ENCODE data around the gene HOXD3. TPM values are rescaled to one million over a fixed set of nuclear protein-coding genes. Genes with fewer than 3 reads are reported as not detected.

The HOXD3 gene
- total RNA-seq, 1 experiment from 2014 or later = not detected

- no peaks in the 10 kb centered on the region for H3K4me1 Mint-ChIP-seq (ENCODE audit: low read depth, unreplicated experiment)
- no TSS peak for BruUV-seq (replicated peaks)
- CTCF ChIA-PET = no interaction called here
Observed at GRCh38 chr2:176211110-176211509, 54.0 kb downstream of the HOXD3 start.

GRCh38 chr2:176212276-176212675 lies 55.2 kb downstream of the HOXD3 start:
- intact Hi-C loops (cut with micrococcal nuclease; ENCODE audit: unreplicated experiment) = no loop called here
- BruUV-seq (replicated peaks) = no TSS peak

More at GRCh38 chr2:176211110-176211509, 54.0 kb downstream of the HOXD3 start:
- Mint-ChIP-seq H3K27me3 (ENCODE audit: unreplicated experiment) (no peaks in the 10 kb centered on the region), H3K27ac (ENCODE audit: unreplicated experiment) (no peak overlapping the region), H3K4me3 (ENCODE audit: low read depth, unreplicated experiment) (no peak overlapping the region), H3K36me3 (ENCODE audit: insufficient read depth, unreplicated experiment) (no peaks in the 10 kb centered on the region), H3K9me3 (ENCODE audit: low read depth, unreplicated experiment) (no peaks in the 10 kb centered on the region)
- no peak for DNase-seq
- intact Hi-C loops (cut with micrococcal nuclease; ENCODE audit: unreplicated experiment) = no loop called here
- TF ChIP-seq CTCF (IDR thresholded peaks at IDR 0.05; ENCODE audit: unreplicated experiment) = no peak

GRCh38 chr2:176213406-176213805 lies 56.3 kb downstream of the HOXD3 start:
- no peaks in the 10 kb centered on the region for H3K4me1 Mint-ChIP-seq (ENCODE audit: low read depth, unreplicated experiment)
- no TSS peak for BruUV-seq (replicated peaks)

More at GRCh38 chr2:176212276-176212675, 55.2 kb downstream of the HOXD3 start:
- Mint-ChIP-seq H3K27ac (ENCODE audit: unreplicated experiment) (no peak overlapping the region), H3K36me3 (ENCODE audit: insufficient read depth, unreplicated experiment) (no peaks in the 10 kb centered on the region), H3K4me3 (ENCODE audit: low read depth, unreplicated experiment) (no peak overlapping the region), H3K4me1 (ENCODE audit: low read depth, unreplicated experiment) (no peaks in the 10 kb centered on the region), H3K9me3 (ENCODE audit: low read depth, unreplicated experiment) (no peaks in the 10 kb centered on the region), H3K27me3 (ENCODE audit: unreplicated experiment) (no peaks in the 10 kb centered on the region)
- DNase-seq = no peak
- CTCF ChIA-PET = no interaction called here
- no peak for TF ChIP-seq CTCF (IDR thresholded peaks at IDR 0.05; ENCODE audit: unreplicated experiment)

More at GRCh38 chr2:176213406-176213805, 56.3 kb downstream of the HOXD3 start:
- H3K27ac Mint-ChIP-seq (ENCODE audit: unreplicated experiment) = no peak overlapping the region
- CTCF ChIA-PET = interaction anchor here (0.6 kb wide), 1 partner anchor 167 kb away, joined by 8 read pairs; no protein-coding TSS in a partner anchor
- TF ChIP-seq CTCF (IDR thresholded peaks at IDR 0.05; ENCODE audit: unreplicated experiment) = no peak
- no peak for DNase-seq
- H3K36me3 Mint-ChIP-seq (ENCODE audit: insufficient read depth, unreplicated experiment) = no peaks in the 10 kb centered on the region
- no peaks in the 10 kb centered on the region for H3K9me3 Mint-ChIP-seq (ENCODE audit: low read depth, unreplicated experiment)
- intact Hi-C loops (cut with micrococcal nuclease; ENCODE audit: unreplicated experiment) = no loop called here
- no peaks in the 10 kb centered on the region for H3K27me3 Mint-ChIP-seq (ENCODE audit: unreplicated experiment)
- H3K4me3 Mint-ChIP-seq (ENCODE audit: low read depth, unreplicated experiment) = no peak overlapping the region

Small RNAs within 50 kb of the gene (microRNA-seq; reads per million reads assigned to microRNA genes)
- 50.3 reads per million, percentile 56 among the genes with 10 or more reads in this experiment for gene MIR10B

Other genes with a start within 250 kb of the HOXD3 start
- gene LNPK, start 155.0 kb upstream of the HOXD3 start, total RNA-seq (2022) = 24.6 and 31.1 TPM in 2 replicates
- not detected in 2 replicates for gene EVX2, start 73.3 kb upstream of the HOXD3 start, total RNA-seq (2022)
- not detected in 2 replicates for gene HOXD13, start 64.6 kb upstream of the HOXD3 start, total RNA-seq (2022)
- gene HOXD12, start 57.5 kb upstream of the HOXD3 start, total RNA-seq (2022) = not detected in 2 replicates
- gene HOXD11, start 50.0 kb upstream of the HOXD3 start, total RNA-seq (2022) = not detected in 2 replicates
- not detected in 2 replicates for gene HOXD10, start 40.5 kb upstream of the HOXD3 start, total RNA-seq (2022)
- not detected in 2 replicates for gene HOXD9, start 34.6 kb upstream of the HOXD3 start, total RNA-seq (2022)
- gene HOXD8, start 27.6 kb upstream of the HOXD3 start, total RNA-seq (2022) = not detected in 2 replicates
- not detected in 2 replicates for gene HOXD4, start 5.8 kb upstream of the HOXD3 start, total RNA-seq (2022)
- not detected in 2 replicates for gene HOXD1, start 31.4 kb downstream of the HOXD3 start, total RNA-seq (2022)
- gene MTX2, start 112.1 kb downstream of the HOXD3 start, total RNA-seq (2022) = 36.0 and 44.7 TPM in 2 replicates

All from Calu3 (cell line).